NT2/D1 (cell line): ENCODE measurements around the gene TFPT.

Experiments
- SUZ12 ChIP-seq: IDR thresholded peaks from 2 replicates; pipeline ENCODE4 v1.6.1; 2011; ENCODE audit not compliant: insufficient read length, insufficient read depth; ENCODE audit errors: extremely low read depth
- YY1 ChIP-seq: IDR thresholded peaks from 2 replicates; pipeline ENCODE4 v1.6.1; 2011; ENCODE audit not compliant: insufficient read length, insufficient read depth

- TF ChIP-seq SUZ12 (no peak), YY1 (no peak)
Observed at GRCh38 chr19:54129617-54129996, 14.2 kb upstream of the TFPT start.
